OCI-LY1 (cell line): Measurements from ENCODE around the gene TTC23.

Experiments
- H2AFZ ChIP-seq: fragments of 200-600 bp; sonication (generic), shearing (Covaris generic); 2 replicates; pipeline ENCODE4 v1.6.0; 2014; ENCODE audit warnings: antibody characterized with exemption, mild to moderate bottlenecking, low read length
- H3F3A ChIP-seq: fragments of 200-600 bp; sonication (generic), shearing (Covaris generic); 2 replicates; pipeline ENCODE4 v1.6.0; 2014; ENCODE audit warnings: mild to moderate bottlenecking, antibody characterized with exemption, low read length, moderate library complexity; ENCODE audit not compliant: insufficient read depth
- H3K27ac ChIP-seq: fragments of 200-600 bp; sonication (generic); 2 replicates; pipeline ENCODE4 v1.5.1; 2014; ENCODE audit warnings: low read length, mixed run types, mild to moderate bottlenecking, low read depth; ENCODE audit not compliant: poor library complexity, severe bottlenecking
- H3K27me3 ChIP-seq: fragments of 200-600 bp; sonication (generic); 2 replicates; pipeline ENCODE4 v1.6.0; 2014; ENCODE audit warnings: antibody characterized with exemption, mild to moderate bottlenecking, low read length, moderate library complexity; ENCODE audit not compliant: insufficient read depth
- H3K36me3 ChIP-seq: fragments of 200-600 bp; sonication (generic); 2 replicates; pipeline ENCODE4 v1.6.1; 2014; ENCODE audit warnings: mild to moderate bottlenecking, antibody characterized with exemption, low read length, moderate library complexity, mixed read lengths; ENCODE audit not compliant: insufficient read depth
- H3K4me1 ChIP-seq: fragments of 200-600 bp; sonication (generic); 2 replicates; pipeline ENCODE4 v1.5.1; 2014; ENCODE audit warnings: mild to moderate bottlenecking, low read length, moderate library complexity; ENCODE audit not compliant: insufficient read depth, severe bottlenecking
- H3K4me2 ChIP-seq: fragments of 200-600 bp; sonication (generic), shearing (Covaris generic); 2 replicates; pipeline ENCODE4 v1.6.1; 2014; ENCODE audit warnings: low read length
- H3K4me3 ChIP-seq: fragments of 200-600 bp; sonication (generic); 2 replicates; pipeline ENCODE4 v1.5.1; 2014; ENCODE audit warnings: low read length, low read depth, mild to moderate bottlenecking, mixed read lengths; ENCODE audit not compliant: poor library complexity, severe bottlenecking
- H3K79me2 ChIP-seq: fragments of 200-600 bp; shearing (Covaris generic); 2 replicates; pipeline ENCODE4 v1.6.1; 2016; ENCODE audit warnings: mixed run types, low read length, mixed read lengths; ENCODE audit not compliant: insufficient read depth
- H3K9ac ChIP-seq: fragments of 200-600 bp; sonication (generic), shearing (Covaris generic); 2 replicates; pipeline ENCODE4 v1.6.1; 2014; ENCODE audit warnings: mild to moderate bottlenecking, low read length, mixed read lengths
- H3K9me2 ChIP-seq: fragments of 200-600 bp; sonication (generic), shearing (Covaris generic); 2 replicates; pipeline ENCODE4 v1.6.1; 2014; ENCODE audit warnings: low read depth, mild to moderate bottlenecking, low read length, mixed read lengths
- H3K9me3 ChIP-seq: fragments of 200-600 bp; shearing (Covaris generic); 2 replicates; pipeline ENCODE4 v1.6.1; 2014; ENCODE audit warnings: low read length, mixed read lengths
- H4K20me1 ChIP-seq: fragments of 200-600 bp; sonication (generic), shearing (Covaris generic); 2 replicates; pipeline ENCODE4 v1.6.0; 2016; ENCODE audit warnings: mild to moderate bottlenecking, low read length; ENCODE audit not compliant: insufficient read depth
- EZH2 ChIP-seq: fragments of 200-600 bp; sonication (generic), shearing (Covaris generic); IDR thresholded peaks from 2 replicates; pipeline ENCODE4 v1.8.0; 2017; ENCODE audit warnings: borderline replicate concordance, mixed run types, mild to moderate bottlenecking, antibody characterized with exemption, low read length, moderate library complexity, mixed read lengths
- TF ChIP-seq, protein P1 (sequence below): fragments of 200-600 bp; sonication (generic), shearing (Covaris generic); IDR thresholded peaks from 2 replicates; pipeline ENCODE4 v1.5.1; 2017; ENCODE audit warnings: mild to moderate bottlenecking, antibody characterized with exemption, low read length, moderate library complexity, mixed read lengths

Gene TTC23

DNA sequence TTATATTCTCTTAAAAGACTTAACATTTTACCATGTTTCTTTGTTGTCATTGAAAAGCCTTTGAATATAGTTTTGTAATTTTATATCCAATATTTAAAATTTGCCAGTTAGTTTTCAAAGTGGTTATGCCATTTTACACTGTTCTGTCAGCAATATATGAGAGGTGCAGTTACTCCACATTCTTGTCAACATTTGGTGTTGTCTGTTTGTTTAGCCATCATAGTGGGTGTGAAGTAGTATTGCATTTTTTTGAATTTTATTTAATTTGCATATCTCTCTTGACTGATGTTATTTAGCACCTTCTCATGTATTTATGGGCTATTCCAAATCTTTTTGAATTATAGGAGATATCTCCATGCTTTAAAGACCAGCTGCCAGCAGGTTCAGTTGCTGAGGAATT is 42.3 kb upstream of the TTC23 start:
- Histone ChIP-seq H3K4me3 (no peak overlapping the region), H3K9ac (no peak overlapping the region), H2AFZ (no peak overlapping the region), H3F3A (no peaks in the 10 kb centered on the region), H3K36me3 (peaks cover 26% of the 10 kb centered on the region), H3K9me3 (peaks cover 8% of the 10 kb centered on the region; the same call in 1 of the 2 replicates), H3K9me2 (no peaks in the 10 kb centered on the region), H3K27ac (no peak overlapping the region), H3K27me3 (no peaks in the 10 kb centered on the region), H3K4me1 (no peaks in the 10 kb centered on the region), H4K20me1 (no peaks in the 10 kb centered on the region), H3K4me2 (no peak overlapping the region), H3K79me2 (no peaks in the 10 kb centered on the region)
- TF ChIP-seq, protein P1, sequence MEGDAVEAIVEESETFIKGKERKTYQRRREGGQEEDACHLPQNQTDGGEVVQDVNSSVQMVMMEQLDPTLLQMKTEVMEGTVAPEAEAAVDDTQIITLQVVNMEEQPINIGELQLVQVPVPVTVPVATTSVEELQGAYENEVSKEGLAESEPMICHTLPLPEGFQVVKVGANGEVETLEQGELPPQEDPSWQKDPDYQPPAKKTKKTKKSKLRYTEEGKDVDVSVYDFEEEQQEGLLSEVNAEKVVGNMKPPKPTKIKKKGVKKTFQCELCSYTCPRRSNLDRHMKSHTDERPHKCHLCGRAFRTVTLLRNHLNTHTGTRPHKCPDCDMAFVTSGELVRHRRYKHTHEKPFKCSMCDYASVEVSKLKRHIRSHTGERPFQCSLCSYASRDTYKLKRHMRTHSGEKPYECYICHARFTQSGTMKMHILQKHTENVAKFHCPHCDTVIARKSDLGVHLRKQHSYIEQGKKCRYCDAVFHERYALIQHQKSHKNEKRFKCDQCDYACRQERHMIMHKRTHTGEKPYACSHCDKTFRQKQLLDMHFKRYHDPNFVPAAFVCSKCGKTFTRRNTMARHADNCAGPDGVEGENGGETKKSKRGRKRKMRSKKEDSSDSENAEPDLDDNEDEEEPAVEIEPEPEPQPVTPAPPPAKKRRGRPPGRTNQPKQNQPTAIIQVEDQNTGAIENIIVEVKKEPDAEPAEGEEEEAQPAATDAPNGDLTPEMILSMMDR, result no peak
- no peak for TF ChIP-seq EZH2

GRCh38 chr15:99283717-99284116 is 34.3 kb upstream of the TTC23 start:
- peaks cover 8% of the 10 kb centered on the region for H3K4me1 ChIP-seq
- H3K79me2 ChIP-seq, result no peaks in the 10 kb centered on the region
- no peak overlapping the region for H3K9ac ChIP-seq

GRCh38 chr15:99282586-99282985 is 33.2 kb upstream of the TTC23 start:
- H3K4me1 ChIP-seq, result peaks cover 8% of the 10 kb centered on the region
- no peaks in the 10 kb centered on the region for H4K20me1 ChIP-seq
- no peak overlapping the region for H2AFZ ChIP-seq
- H3K27me3 ChIP-seq, result no peaks in the 10 kb centered on the region
- no peak overlapping the region for H3K4me2 ChIP-seq
- H3K9ac ChIP-seq, result no peak overlapping the region
- no peak overlapping the region for H3K27ac ChIP-seq
- TF ChIP-seq, protein P1, result no peak
- TF ChIP-seq EZH2, result no peak
- no peaks in the 10 kb centered on the region for H3K9me2 ChIP-seq
- no peaks in the 10 kb centered on the region for H3F3A ChIP-seq
- no peaks in the 10 kb centered on the region for H3K9me3 ChIP-seq
- H3K36me3 ChIP-seq, result no peaks in the 10 kb centered on the region
- H3K79me2 ChIP-seq, result no peaks in the 10 kb centered on the region
- no peak overlapping the region for H3K4me3 ChIP-seq

More at GRCh38 chr15:99283717-99284116, 34.3 kb upstream of the TTC23 start:
- Histone ChIP-seq H4K20me1 (no peaks in the 10 kb centered on the region), H3K9me3 (no peaks in the 10 kb centered on the region), H3K4me3 (no peak overlapping the region), H3K27ac (no peak overlapping the region), H3K9me2 (no peaks in the 10 kb centered on the region), H3F3A (no peaks in the 10 kb centered on the region), H3K27me3 (no peaks in the 10 kb centered on the region), H2AFZ (no peak overlapping the region), H3K4me2 (no peak overlapping the region), H3K36me3 (no peaks in the 10 kb centered on the region)
- TF ChIP-seq, protein P1, result no peak
- TF ChIP-seq EZH2, result no peak
